ENCODE measurements around the gene MAML3.

GRCh38 chr4:140163029-140163810, 9.2 kb upstream of the MAML3 start:
- TF ChIP-seq TCF12 (IDR thresholded peaks at IDR 0.05; ENCODE audit: low read depth): no peak
- TF ChIP-seq YY1 (IDR thresholded peaks at IDR 0.05; ENCODE audit: low read depth): no peak
- TF ChIP-seq CEBPB (IDR thresholded peaks at IDR 0.05): no peak
- no peak for TF ChIP-seq REST (IDR thresholded peaks at IDR 0.05; ENCODE audit: low read depth)
- TF ChIP-seq, protein P1, sequence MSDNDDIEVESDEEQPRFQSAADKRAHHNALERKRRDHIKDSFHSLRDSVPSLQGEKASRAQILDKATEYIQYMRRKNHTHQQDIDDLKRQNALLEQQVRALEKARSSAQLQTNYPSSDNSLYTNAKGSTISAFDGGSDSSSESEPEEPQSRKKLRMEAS (IDR thresholded peaks at IDR 0.05): no peak
- no peak for TF ChIP-seq EP300 (IDR thresholded peaks at IDR 0.05; ENCODE audit: borderline replicate concordance)
- no peak for TF ChIP-seq RAD21 (IDR thresholded peaks at IDR 0.05; ENCODE audit: low read depth)
- TF ChIP-seq TAF1 (IDR thresholded peaks at IDR 0.05; ENCODE audit: low read depth): no peak
- TF ChIP-seq, protein P2, sequence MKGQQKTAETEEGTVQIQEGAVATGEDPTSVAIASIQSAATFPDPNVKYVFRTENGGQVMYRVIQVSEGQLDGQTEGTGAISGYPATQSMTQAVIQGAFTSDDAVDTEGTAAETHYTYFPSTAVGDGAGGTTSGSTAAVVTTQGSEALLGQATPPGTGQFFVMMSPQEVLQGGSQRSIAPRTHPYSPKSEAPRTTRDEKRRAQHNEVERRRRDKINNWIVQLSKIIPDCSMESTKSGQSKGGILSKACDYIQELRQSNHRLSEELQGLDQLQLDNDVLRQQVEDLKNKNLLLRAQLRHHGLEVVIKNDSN (IDR thresholded peaks at IDR 0.05): no peak
- TF ChIP-seq FOXM1 (IDR thresholded peaks at IDR 0.05; ENCODE audit: borderline replicate concordance, low read depth): no peak
- no peak for TF ChIP-seq CREB1 (IDR thresholded peaks at IDR 0.05; ENCODE audit: low read depth)
- TF ChIP-seq EGR1 (IDR thresholded peaks at IDR 0.05): no peak
- TF ChIP-seq ZBTB7A (IDR thresholded peaks at IDR 0.05; ENCODE audit: low read depth): no peak

Data from Ishikawa (cell line).